GM23338 (cell line): ENCODE data around the gene EIF5A.

ENCODE experiments used
- CREB1 ChIP-seq: fragments of 250-450 bp; sonication (Bioruptor Pico); IDR thresholded peaks from 2 replicates; pipeline ENCODE4 v1.5.0; 2020; ENCODE audit warnings: low read depth, mild to moderate bottlenecking, moderate library complexity
- EZH2 ChIP-seq: fragments of 200-600 bp; sonication (generic); IDR thresholded peaks from one replicate; pipeline ENCODE4 v1.8.0; 2017; ENCODE audit warnings: antibody characterized with exemption, mild to moderate bottlenecking, low read depth; ENCODE audit not compliant: unreplicated experiment
- EZH2phosphoT487 ChIP-seq: fragments of 200-600 bp; sonication (generic); IDR thresholded peaks from one replicate; pipeline ENCODE4 v1.8.1; 2018; ENCODE audit warnings: antibody characterized with exemption; ENCODE audit not compliant: unreplicated experiment
- JUNB ChIP-seq: IDR thresholded peaks from one replicate; pipeline ENCODE4 v1.6.1; 2016; ENCODE audit warnings: antibody characterized with exemption; ENCODE audit not compliant: unreplicated experiment
- POLR2AphosphoS5 ChIP-seq: IDR thresholded peaks from 2 replicates; pipeline ENCODE4 v1.6.1; 2016; ENCODE audit warnings: antibody characterized with exemption, low read depth
- ZNF114 ChIP-seq: fragments of 250-450 bp; sonication (Bioruptor Pico); IDR thresholded peaks from 2 replicates; pipeline ENCODE4 v1.5.0; 2020; ENCODE audit warnings: mild to moderate bottlenecking, moderate library complexity
- ZNF331 ChIP-seq: fragments of 250-450 bp; sonication (Bioruptor Pico); IDR thresholded peaks from 2 replicates; pipeline ENCODE4 v1.5.0; 2020; ENCODE audit warnings: low read depth, mild to moderate bottlenecking, moderate library complexity
- TF ChIP-seq, protein P1 (sequence below), 2 experiments: fragments of 200-600 bp in 1 of 2; sonication (generic) in 1 of 2; conservative IDR thresholded peaks; 2 replicates each; pipeline versions ENCODE4 v1.5.1 to v1.6.1; 2016 to 2017; ENCODE audit warnings: antibody characterized with exemption in 2 of 2, low read depth in 2 of 2, mild to moderate bottlenecking in 2 of 2, moderate library complexity in 1 of 2
- TF ChIP-seq, protein P2 (sequence below): IDR thresholded peaks from 2 replicates; pipeline ENCODE4 v1.6.1; 2016; ENCODE audit warnings: antibody characterized with exemption
- TF ChIP-seq, protein P3 (sequence below): IDR thresholded peaks from one replicate; pipeline ENCODE4 v1.6.1; 2018; ENCODE audit warnings: antibody characterized with exemption; ENCODE audit not compliant: unreplicated experiment

DNA sequence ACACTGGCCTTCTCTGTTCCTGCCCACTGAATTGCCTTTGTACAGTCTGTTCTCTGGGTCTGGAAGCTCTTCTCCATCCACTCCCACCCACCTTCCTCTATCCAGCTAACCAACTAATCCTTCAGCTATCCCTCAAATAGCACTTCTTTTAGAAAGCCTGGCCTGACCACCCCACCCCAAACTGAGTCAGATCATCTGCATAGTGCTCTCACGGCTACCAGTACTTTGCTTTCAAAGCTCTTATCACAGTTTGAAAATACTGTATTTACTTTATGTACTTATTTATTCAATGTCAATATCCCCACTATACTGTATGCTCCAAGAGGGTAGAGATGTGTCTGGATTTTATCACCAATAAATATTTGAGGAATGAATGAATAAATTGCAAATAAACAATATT, 40.6 kb upstream of the EIF5A start:
- TF ChIP-seq, protein P1, sequence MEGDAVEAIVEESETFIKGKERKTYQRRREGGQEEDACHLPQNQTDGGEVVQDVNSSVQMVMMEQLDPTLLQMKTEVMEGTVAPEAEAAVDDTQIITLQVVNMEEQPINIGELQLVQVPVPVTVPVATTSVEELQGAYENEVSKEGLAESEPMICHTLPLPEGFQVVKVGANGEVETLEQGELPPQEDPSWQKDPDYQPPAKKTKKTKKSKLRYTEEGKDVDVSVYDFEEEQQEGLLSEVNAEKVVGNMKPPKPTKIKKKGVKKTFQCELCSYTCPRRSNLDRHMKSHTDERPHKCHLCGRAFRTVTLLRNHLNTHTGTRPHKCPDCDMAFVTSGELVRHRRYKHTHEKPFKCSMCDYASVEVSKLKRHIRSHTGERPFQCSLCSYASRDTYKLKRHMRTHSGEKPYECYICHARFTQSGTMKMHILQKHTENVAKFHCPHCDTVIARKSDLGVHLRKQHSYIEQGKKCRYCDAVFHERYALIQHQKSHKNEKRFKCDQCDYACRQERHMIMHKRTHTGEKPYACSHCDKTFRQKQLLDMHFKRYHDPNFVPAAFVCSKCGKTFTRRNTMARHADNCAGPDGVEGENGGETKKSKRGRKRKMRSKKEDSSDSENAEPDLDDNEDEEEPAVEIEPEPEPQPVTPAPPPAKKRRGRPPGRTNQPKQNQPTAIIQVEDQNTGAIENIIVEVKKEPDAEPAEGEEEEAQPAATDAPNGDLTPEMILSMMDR (conservative IDR thresholded peaks at IDR 0.05; ENCODE audit: low read depth in 2 of 2), result no peak
- TF ChIP-seq POLR2AphosphoS5, result no peak
- TF ChIP-seq, protein P2, sequence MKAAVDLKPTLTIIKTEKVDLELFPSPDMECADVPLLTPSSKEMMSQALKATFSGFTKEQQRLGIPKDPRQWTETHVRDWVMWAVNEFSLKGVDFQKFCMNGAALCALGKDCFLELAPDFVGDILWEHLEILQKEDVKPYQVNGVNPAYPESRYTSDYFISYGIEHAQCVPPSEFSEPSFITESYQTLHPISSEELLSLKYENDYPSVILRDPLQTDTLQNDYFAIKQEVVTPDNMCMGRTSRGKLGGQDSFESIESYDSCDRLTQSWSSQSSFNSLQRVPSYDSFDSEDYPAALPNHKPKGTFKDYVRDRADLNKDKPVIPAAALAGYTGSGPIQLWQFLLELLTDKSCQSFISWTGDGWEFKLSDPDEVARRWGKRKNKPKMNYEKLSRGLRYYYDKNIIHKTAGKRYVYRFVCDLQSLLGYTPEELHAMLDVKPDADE, result no peak
- TF ChIP-seq EZH2, result no peak
- TF ChIP-seq CREB1 (CRISPR knock-in tag), result no peak
- TF ChIP-seq, protein P3, sequence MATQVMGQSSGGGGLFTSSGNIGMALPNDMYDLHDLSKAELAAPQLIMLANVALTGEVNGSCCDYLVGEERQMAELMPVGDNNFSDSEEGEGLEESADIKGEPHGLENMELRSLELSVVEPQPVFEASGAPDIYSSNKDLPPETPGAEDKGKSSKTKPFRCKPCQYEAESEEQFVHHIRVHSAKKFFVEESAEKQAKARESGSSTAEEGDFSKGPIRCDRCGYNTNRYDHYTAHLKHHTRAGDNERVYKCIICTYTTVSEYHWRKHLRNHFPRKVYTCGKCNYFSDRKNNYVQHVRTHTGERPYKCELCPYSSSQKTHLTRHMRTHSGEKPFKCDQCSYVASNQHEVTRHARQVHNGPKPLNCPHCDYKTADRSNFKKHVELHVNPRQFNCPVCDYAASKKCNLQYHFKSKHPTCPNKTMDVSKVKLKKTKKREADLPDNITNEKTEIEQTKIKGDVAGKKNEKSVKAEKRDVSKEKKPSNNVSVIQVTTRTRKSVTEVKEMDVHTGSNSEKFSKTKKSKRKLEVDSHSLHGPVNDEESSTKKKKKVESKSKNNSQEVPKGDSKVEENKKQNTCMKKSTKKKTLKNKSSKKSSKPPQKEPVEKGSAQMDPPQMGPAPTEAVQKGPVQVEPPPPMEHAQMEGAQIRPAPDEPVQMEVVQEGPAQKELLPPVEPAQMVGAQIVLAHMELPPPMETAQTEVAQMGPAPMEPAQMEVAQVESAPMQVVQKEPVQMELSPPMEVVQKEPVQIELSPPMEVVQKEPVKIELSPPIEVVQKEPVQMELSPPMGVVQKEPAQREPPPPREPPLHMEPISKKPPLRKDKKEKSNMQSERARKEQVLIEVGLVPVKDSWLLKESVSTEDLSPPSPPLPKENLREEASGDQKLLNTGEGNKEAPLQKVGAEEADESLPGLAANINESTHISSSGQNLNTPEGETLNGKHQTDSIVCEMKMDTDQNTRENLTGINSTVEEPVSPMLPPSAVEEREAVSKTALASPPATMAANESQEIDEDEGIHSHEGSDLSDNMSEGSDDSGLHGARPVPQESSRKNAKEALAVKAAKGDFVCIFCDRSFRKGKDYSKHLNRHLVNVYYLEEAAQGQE, result no peak
- no peak for TF ChIP-seq ZNF114 (CRISPR knock-in tag)
- TF ChIP-seq EZH2phosphoT487, result no peak
- no peak for TF ChIP-seq JUNB
- no peak for TF ChIP-seq ZNF331
